ENCODE results near the gene SPAG8.

SPAG8 gene

DNA sequence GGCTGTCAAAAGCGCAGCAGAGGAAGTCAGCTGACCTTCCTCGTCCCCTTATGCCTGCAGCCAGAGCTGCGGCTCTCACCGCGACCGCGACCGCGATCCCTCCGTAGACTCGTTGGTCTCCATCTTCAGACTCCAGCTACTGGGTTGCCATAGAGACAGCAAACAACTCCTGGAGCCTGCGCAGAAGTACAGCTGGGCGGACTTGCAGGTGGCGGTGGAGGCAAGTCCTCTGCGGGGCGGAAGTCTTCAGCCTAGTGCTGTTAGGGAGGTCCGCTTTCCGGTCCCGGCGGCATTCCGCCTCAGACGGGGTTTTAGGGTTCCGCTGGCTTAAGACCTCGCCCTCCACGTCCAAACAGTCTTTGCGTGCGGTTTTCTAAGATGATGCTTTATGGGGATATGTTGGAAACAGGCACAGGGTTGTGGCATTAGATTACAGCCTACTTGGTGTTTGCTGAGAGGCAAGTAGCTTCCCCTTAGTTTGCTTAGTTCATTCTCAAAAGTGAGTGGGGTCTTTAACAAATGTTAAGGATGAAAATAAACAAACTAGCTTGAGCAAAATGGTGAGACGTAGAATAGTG lies at the start of gene SPAG8:
SPAG8 (minus strand) TSS at position 238 of the 578 bp plus-strand sequence; CDS start at position 123, 115 bp downstream.
- DNase-seq, result peak; percentile 92

DNA sequence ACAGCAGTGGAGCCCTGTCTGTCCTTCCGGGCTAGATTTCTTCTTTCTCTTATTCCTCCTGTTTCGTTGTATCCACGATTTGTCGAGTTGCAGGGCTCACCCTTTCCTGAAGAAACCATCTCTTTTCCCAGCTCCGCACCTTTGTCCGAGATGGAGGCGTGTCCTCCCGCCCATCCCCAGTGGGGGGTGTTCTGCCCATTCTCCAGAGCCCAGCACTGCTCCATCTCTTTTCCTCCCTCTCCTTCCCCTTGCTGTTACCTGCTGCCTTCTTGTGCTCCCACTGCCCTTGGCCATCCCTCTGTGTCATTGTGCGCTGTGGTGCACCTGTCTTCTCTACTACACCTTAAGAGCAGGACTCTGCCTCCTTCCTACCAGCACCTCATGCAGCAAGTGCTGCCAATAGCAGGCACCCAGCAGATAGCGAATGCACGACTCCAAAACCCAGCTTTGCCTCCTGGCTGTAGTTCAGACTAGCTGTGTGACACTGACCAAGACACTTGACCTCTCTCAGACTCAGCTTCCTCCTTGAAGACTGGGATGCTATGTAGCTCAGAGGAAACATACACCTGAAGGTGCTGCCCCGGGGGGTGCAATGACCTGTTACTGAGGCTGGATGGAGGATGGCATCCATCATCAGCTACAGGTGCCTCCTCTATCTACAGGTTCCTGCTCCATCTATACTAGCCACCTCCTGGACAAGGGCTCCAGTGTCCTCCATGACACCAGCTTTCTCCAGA lies 49.3 kb upstream of the SPAG8 start:
- DNase-seq, result no peak

- no peak for DNase-seq
These were observed 47.9 kb upstream of the SPAG8 start for GRCh38 chr9:35859990-35860339.

DNA sequence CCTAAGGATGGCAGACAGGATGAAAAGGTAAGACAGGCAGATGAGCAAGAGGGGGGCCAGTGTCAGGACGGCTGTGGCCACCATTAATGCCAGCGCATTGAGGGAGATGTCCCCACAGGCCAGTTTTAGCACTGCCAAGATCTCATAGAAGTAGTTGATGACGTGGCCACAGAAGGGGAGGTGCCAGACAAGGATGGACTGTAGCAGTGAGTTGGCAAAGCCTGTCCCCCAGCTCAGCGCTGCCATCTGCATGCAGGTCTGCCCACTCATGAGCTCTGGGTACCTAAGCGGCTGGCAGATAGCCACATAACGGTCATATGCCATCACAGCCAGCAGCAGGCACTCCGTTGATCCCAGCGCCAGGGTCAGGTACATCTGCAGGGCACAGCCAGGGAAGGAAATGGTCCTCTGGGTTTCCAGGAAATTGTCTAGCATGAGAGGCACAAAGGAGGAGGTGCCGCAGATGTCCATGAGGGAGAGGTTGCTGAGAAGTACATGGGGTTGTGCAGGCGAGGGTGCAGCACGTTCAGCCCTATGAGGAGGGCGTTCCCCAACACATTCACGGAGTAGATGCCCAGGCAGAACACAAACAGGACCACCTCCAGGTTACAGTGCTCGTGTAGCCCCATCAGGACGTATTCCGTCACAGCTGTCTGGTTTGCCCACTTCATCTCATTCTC lies 47.4 kb upstream of the SPAG8 start:
- peak; percentile 43 for DNase-seq

GRCh38 chr9:35858458-35858857 lies 46.4 kb upstream of the SPAG8 start:
- DNase-seq, result peak; percentile 7

- DNase-seq, result peak; percentile 13
These were observed 44.8 kb upstream of the SPAG8 start for GRCh38 chr9:35856882-35857281.

- DNase-seq, result no peak
These were observed 44.1 kb upstream of the SPAG8 start for GRCh38 chr9:35856206-35856605.

DNA sequence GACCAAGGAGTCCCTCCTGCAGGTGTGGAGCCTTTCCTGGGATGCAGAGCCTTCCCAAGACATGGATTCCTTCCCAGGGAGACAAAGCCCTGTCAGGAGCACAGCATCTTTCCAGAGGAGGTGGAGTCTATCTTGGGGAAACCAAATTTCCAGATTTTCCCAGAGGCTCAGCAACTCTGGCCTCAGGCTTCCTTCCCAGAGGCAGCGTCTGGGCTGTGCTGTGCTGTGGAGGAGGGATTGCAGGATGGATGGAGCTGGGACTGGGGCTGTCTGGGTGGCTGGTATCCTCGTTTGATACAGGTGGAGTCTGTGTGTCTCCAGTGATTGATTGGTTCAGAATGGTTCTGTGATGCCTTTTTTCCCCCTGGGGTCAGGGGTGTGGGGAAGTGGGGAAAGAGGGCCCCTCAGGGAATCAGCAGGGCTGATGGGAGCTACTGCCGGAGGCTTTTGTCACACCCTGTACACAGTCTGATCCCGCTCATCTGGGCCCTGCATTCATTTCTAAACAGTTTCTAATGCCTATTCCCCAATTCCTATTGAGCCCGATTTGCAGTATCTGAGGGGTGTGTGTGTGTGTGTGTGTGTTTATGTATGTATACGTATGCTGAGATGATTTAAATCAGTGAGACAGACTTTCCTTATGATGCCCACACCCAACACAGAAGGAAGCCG lies 42.2 kb upstream of the SPAG8 start:
- peak; percentile 37 for DNase-seq

DNA sequence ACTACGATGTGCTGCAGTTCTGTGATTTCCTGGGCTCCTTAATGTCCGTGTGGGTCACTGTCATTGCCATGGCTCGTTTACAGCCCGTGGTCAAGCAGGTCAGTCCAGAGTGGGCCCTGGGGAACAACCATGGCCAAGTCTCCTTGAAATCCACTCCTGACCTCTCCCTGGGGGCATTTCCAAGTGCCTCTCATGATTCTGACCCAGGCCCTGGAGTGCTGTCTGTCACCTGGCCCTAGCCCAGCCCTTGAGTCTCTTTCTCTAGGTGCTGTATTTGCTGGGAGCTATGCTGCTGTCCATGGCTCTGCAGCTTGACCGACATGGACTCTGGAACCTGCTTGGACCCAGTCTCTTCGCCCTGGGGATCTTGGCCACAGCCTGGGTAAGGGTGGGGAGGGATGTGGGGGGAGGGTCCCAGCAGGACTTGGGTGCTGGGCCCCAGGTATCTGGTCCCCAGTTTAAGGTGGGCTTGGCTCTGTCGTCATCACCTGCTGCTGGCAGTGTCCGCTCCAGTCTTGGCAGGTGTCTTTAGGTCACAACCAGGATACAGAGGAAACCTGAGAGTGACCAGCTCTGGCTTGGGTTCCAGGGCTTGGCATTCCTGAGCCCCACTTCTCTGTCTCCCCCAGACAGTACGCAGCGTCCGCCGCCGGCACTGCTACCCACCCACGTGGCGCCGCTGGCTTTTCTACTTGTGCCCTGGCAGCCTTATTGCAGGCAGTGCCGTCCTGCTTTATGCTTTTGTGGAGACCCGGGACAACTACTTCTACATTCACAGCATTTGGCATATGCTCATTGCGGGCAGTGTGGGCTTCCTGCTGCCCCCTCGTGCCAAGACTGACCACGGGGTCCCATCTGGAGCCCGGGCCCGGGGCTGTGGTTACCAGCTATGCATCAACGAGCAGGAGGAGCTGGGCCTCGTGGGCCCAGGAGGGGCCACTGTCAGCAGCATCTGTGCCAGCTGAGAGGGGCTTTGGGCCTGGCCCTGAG lies 41.1 kb upstream of the SPAG8 start:
- DNase-seq, result peak; percentile 42

- DNase-seq, result peak; percentile 18
These were observed 40.3 kb upstream of the SPAG8 start for GRCh38 chr9:35852267-35852815.

DNA sequence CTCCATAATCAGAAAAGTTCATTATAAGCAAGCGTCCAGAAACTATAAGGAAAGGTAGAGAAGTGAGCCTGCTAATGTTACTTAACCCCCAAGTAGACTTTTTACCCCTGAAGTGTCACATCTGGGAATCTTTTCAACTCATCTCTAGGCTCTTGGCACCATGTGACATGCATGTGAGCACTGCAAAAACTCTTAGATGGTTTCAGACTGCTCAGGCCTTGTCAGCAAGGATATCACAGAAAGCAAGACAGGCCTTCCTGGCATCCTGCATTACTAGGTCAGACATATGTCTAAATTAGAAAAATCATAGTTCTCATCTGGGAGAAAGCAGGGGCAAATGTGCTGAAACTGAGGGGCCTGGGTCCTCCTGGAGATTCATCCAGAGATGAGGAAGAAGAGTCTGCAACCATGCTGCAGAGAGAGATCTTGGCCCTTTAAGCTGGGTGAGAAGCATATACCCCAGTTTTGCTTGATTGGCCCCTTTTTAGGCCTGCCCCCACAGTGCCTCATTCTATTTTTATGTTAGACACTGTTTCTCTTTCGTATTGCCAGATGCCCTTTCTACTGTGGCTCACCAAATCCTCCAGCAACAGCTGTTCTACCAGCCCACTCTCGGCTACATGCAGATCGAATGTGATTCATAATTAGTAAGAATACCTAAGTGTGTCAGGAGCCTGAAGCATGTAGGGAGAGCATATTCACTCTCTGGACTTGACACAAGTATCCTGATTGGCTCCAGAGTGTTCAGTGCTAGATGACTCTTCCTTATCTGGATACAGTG lies 35.9 kb upstream of the SPAG8 start:
- peak; percentile 60 for DNase-seq

GRCh38 chr9:35845824-35846771 lies 34.0 kb upstream of the SPAG8 start:
- no peak for DNase-seq

GRCh38 chr9:35844628-35845270 lies 32.7 kb upstream of the SPAG8 start:
- DNase-seq, result no peak

- no peak for DNase-seq
These were observed 30.7 kb upstream of the SPAG8 start for GRCh38 chr9:35842795-35843194.

- no peak for DNase-seq
These were observed 30.1 kb upstream of the SPAG8 start for GRCh38 chr9:35842020-35842745.

GRCh38 chr9:35841645-35841900 lies 29.5 kb upstream of the SPAG8 start:
- DNase-seq, result no peak

- DNase-seq, result no peak
These were observed 29.0 kb upstream of the SPAG8 start for GRCh38 chr9:35840881-35841644.

DNA sequence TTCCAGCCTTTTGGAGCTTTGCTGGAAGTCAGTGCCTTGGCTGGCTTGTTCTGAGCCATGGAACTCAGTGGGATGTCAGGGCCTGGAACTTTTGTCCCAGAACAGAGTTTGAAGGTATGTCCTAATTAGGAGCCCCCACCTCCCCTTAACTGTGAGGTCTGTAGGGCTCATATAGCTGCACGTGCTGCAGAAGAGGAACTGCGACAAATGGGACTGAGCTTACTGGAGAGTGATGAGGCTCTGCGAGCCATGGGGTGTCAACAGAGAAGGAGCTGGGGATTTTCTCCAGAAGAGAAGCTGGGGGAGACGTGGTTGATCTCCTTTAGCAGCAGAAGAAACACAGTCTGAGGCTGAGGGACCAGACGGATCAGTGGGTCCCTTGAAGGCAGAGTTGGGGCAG lies 27.9 kb upstream of the SPAG8 start:
- DNase-seq, result no peak

All from activated CD8-positive, alpha-beta memory T cell treated with anti-CD3 and anti-CD28 coated beads, Interleukin-2, amount 50 U/mL, for 48 hours (primary cell).